ENCODE data around the gene MSTN.

GRCh38 chr2:190098851-190099250 is 36.3 kb upstream of the MSTN start:
- TF ChIP-seq CTCF (IDR thresholded peaks at IDR 0.05) (no peak), POLR2A (IDR thresholded peaks at IDR 0.05) (no peak)

Measured in uterus (tissue), 2 donors.